C4-2B (cell line): Measurements from ENCODE around the gene RAB6A.
A peak's percentile ranks its signal among the peaks of the same experiment; 100 is the strongest.
"Not testable (repeated sequence)": the region's sequence is repeated elsewhere in the genome, so short reads cannot be mapped to it uniquely, and the experiment has no call there.

Source experiments
- H3K27ac ChIP-seq: fragments of 450-650 bp; 2 replicates; pipeline ENCODE4 v1.5.1; 2017
- CTCF ChIP-seq: fragments of 450-650 bp; conservative IDR thresholded peaks from 2 replicates; pipeline ENCODE4 v1.5.1; 2017; ENCODE audit warnings: mild to moderate bottlenecking
- ZFX ChIP-seq: fragments of 450-650 bp; IDR thresholded peaks from 2 replicates; pipeline ENCODE4 v1.6.1; 2017

The RAB6A gene

GRCh38 chr11:73734993-73735392 lies 25.9 kb downstream of the RAB6A start:
- TF ChIP-seq CTCF: no peak
- TF ChIP-seq ZFX: no peak
- no peak overlapping the region for H3K27ac ChIP-seq

GRCh38 chr11:73734011-73734410 lies 26.9 kb downstream of the RAB6A start:
- not testable (repeated sequence) for H3K27ac ChIP-seq

GRCh38 chr11:73732936-73733335 lies 27.9 kb downstream of the RAB6A start:
- H3K27ac ChIP-seq: not testable (repeated sequence)

- no peak for TF ChIP-seq ZFX
- TF ChIP-seq CTCF: peak; percentile 62
Measured at GRCh38 chr11:73729594-73730206, 31.2 kb downstream of the RAB6A start.

GRCh38 chr11:73728000-73728399 lies 32.9 kb downstream of the RAB6A start:
- TF ChIP-seq CTCF: no peak
- no peak for TF ChIP-seq ZFX

More at GRCh38 chr11:73729594-73730206, 31.2 kb downstream of the RAB6A start:
- H3K27ac ChIP-seq: no peak overlapping the region

GRCh38 chr11:73726825-73727224 lies 34.0 kb downstream of the RAB6A start:
- H3K27ac ChIP-seq: no peak overlapping the region
- no peak for TF ChIP-seq ZFX
- no peak for TF ChIP-seq CTCF

More at GRCh38 chr11:73728000-73728399, 32.9 kb downstream of the RAB6A start:
- H3K27ac ChIP-seq: no peak overlapping the region

GRCh38 chr11:73717136-73717535 lies 43.7 kb downstream of the RAB6A start:
- TF ChIP-seq ZFX (no peak), CTCF (no peak)
- H3K27ac ChIP-seq: peak overlapping the region; percentile 7; the same call in 1 of the 2 replicates

- H3K27ac ChIP-seq: no peak overlapping the region; the same call in 1 of the 2 replicates
- TF ChIP-seq CTCF: no peak
- TF ChIP-seq ZFX: no peak
Measured at GRCh38 chr11:73716153-73717056, 44.5 kb downstream of the RAB6A start.
